ENCODE data around the gene AGMO.

AGMO gene

DNA sequence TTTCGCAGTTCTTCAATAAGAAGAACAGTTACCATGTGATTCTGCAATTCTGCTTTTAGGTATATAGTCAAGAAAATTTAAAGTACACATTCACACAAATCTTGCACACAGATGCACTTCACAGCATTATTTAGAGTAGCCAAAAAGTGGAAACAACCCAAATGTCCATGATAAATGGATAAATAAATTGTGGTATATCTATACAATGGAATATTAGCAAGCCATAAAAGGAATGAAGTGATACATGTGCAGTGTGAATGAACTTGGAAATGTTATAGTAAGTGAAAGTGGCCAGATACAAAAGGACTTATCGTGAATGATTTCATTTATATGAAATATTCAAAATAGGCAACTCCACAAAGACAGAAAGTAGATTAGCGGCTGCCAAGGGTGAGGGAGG, 109.1 kb downstream of the AGMO start:
- DNase-seq: no peak

DNA sequence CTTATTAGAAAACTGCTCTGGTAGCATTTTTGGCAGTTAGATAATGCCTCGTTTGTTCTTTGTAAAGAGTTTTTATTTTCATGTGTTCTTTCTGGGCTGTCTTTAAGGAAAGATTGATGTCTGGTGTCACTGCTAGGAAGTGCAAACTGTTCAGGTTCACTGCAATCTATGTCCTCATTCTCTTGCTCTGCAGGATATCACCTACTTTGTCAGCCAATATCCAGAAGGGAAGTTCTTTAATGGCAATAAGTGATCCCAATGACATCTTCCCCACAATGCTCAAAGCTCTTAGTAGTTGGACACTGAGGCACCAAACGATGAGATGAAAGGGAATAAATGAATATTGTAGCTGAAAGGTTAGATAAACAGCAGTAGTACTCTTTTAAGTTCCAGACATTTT, 115.1 kb downstream of the AGMO start:
- no peak for DNase-seq

DNA sequence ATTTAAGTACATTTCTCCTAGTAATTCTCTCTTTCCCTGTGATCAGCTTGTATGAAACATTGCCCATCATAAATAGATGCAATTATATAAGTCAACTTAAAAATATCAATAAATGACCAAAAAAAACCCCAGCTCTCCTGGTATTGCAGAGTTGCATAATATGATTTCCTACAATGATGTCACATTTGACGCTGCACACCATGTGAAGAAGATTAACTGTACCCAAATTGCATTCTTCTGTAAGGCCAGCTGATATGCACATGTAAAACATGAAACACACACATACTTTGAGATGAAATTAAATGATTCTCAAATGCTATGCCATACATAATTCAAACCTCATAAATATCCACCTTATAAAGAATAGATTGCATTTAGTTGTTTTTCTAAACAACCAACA, 115.5 kb downstream of the AGMO start:
- no peak for DNase-seq

DNA sequence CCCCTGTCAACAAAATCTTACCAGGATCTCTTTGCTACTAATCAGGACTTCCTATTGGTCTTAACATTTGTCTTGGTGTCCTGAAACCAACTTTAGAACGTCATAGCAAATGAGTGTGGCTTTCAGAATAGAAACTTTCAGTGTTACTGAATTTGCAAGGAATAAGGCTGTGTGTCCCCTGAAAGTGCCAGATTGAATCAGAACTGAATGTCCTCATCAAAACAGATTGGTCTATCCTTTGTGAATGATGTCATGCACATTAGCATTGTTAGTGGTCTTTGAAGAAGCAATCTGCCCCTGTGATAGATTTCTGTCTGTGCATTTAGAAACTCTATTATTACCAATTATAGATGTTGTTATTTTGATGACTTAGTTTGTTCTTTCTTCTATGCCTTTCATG, 119.9 kb downstream of the AGMO start:
- no peak for DNase-seq

DNA sequence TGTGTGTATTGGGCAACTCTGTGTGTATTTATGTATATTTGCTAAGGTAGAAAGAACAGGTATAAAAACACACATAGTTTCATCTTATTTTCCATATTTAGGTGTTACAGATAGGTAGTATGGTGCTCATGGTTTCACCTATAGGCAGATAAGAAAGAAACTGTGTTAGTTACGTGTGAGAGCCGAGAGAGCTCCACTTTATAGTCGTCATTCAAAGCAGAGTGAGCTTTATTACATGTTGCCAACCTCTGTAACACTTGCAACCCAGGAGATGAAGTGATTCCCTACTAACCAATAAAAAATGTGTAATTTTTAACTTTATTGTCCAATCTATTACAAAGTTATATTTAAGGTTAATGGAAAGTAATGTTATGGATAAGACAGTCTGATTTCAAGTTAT, 121.3 kb downstream of the AGMO start:
- no peak for DNase-seq

DNA sequence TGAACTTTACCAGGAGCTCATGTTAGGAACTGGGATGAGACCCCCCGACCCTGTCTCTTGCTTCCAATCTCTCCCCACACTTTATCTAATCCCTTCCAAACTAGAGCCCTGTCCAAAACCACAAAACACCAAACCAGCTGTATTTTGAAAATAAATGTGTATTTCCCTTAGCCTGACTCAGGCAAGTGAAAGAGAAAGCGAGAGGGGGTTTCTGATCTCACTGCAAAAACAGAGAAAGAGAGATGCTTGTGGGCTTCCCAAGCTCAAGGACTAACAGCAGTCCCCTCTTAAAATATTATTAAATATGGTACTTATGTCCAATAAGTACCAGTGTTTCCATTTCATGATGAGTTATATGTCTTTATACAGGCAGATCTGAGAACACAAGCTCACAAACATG, 122.0 kb downstream of the AGMO start:
- no peak for DNase-seq

DNA sequence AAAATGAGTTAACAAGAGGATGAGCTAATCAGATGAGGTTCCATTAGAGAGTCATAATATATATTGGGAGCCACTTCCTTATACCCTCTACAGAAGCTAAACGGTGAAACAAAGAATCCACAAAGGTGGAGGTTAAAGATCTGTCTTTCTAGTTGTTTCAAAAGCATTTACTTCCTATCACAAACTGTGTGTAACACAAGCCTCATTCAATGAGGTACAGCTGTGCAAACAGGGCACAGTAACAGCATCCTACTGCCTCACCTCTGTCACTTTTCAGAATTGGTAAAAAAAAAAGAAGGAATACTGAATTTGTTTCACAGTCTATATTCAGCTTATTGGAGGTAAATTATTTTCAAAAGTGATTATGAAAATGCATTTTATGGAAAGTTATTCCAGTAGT, 128.7 kb downstream of the AGMO start:
- DNase-seq: no peak

DNA sequence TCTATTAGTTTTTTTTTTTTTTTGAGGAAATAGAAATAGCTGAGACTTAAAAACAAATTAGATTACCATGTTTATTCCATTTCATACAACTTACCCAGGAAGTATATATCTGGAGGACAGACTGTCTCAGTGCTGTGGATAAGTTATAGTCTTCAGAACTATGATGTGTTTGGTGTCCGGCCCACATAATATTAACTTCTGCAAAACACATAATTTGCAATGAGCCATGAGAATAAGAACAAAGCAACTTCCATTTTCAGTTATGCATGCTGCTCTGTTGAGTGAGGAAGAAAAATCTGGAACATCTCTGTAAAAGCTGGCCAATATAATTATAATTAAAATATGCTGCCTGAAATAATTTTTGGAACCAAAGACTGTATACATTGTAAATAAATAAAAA, 130.9 kb downstream of the AGMO start:
- DNase-seq: no peak

DNA sequence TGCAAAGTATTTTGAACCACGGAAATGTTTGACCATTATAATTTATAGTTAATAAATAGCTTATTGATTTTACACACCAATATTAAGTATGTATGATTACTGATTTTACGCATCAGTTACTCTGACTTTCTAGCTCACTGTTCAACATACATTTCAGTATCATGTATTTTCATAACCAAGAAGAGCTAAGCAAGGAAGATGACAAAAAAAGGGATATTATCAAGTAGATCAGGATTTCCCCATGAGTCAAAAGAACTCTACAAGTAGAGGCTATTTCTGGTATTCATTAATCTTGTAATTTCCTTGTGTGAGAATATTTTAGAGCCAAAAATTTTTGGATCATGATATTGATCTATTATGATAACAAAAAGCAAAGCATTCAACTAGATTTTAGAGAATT, 131.6 kb downstream of the AGMO start:
- DNase-seq: no peak

DNA sequence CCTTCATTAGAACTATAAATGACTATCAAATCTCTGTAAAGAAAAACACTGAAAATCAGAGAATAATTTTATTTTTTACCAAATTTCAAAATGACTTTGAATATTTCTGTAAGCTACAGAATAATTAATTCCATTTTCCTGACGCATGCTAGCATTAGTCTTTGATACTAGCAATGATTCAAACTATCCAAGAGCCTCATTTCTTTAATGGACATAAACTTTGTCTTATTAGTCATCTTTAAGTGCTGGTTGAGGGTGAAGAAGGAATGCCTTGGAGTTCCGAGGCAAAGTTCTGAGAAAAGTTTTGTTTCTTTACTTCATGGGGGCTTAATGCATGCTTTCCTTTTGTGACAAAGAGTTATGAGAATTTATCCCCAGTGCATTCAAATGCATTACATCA, 137.3 kb downstream of the AGMO start:
- DNase-seq: no peak

DNA sequence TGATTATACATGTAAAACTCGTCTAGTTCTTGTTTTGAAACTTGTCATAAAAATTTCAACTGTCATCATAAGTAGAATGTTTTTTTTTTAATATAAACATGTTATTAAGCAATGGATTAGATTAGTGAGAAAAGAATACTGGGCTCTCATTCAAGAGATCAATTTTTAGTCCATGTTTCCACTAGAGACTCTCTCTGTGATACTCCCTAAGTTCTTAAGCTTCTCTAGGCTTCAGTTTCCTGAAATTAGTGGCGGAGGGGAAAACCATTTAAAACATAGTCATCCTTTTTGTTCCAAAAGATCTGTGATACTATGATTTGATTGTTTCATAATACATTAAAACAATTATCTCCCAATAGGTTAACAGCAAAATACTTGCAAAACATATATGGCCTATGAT, 142.2 kb downstream of the AGMO start:
- no peak for DNase-seq

DNA sequence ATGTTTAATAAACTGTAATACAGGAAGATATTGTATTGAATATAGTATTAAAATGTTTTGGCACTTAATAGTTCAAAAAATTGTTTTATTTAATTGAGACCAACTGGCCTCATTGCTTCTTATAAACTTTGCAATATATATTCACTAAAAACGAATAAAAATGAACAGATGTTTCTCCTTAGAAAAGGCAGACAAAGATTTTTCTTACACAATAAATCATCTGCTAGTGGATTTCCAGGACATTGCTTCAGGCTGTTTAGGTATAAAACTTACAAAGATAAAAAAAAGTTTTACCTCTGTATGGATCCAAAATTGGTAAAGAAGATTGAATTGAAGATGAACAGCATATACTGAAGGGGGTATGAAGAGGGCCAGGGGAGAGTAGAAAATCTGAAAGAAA, 143.6 kb downstream of the AGMO start:
- DNase-seq: no peak

DNA sequence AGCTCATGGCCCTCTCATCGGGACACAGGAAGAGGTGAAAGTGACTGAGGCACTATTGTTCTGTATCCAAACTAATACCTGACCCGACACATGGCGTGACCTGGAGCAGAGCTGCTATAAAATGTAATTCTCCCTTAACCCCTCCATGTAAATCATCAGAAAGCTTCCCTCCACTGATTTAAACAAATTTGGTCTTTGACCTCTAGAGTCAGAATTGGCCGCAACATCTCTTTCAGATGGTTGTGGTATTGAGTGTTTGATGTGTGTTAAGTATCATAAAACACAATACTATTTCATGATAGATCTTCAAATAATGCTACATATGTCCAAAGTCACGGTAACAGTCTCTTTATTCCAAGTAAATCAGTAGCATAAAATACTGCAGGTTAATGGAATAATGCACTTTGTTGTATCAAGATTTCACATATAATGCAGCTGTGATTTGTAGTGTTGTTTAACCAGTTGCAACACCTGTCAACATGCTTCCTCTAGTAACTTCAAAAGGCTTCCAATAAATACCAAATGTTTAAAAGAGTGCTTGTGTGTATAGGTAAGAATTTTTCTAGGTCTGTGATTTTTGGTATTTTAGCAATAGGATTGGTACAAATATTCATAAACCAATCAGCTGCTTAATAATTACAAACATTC, 144.3 kb downstream of the AGMO start:
- DNase-seq: no peak

DNA sequence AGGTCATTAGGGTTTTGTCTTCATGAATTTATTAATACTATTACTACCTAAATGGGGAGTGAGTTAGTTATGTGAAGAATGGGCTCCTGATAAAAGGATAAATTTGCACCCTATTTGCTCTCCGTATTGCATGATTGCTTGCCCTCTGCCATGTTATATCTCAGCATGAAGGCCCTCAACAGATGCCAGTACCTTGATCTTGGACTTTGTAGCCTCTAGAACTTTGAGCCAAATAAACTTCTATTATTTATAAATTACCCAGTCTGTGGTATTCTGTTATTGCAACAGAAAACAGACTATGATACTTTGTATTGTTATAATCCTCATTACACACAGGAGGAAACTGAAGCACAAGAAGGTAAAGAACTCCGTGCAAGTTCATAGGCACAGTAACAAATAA, 150.8 kb downstream of the AGMO start:
- no peak for DNase-seq

DNA sequence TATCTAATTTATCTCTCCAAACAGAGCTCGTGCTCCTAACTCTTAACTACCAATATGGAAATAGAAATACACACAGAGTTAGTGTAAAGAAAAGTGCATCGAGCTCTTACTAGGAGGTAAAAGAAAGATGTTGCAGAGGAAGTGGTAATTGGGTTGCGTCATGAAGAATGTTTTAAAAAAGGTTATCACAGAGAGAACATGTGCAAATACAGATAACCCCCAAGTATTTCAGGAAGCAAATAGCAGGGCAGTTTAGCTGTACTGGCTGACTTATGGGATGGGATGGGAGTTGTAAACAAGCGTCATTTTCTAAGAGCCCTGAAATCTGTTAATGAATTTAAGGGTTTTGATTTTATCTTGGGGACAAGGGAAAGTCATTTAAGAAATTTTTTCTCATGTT, 153.9 kb downstream of the AGMO start:
- no peak for DNase-seq

DNA sequence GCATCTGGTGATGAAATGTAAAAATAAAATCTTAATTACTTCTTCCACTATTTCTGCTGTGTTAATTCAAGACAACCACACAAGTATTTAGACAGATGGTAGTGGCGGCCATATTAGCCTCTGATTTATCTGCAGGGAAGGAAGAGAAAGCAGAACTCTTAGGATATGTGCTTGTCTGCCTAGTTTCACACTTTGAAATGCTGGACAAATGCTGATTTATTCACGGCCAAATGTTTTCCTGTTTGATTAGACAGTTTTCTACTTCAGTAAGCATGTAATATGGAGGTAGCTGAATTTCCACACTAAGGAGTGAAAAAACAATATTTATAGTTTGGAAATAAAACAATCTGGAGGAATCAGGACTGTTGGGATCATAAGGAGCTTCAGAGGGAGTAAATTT, 158.1 kb downstream of the AGMO start:
- DNase-seq: no peak

DNA sequence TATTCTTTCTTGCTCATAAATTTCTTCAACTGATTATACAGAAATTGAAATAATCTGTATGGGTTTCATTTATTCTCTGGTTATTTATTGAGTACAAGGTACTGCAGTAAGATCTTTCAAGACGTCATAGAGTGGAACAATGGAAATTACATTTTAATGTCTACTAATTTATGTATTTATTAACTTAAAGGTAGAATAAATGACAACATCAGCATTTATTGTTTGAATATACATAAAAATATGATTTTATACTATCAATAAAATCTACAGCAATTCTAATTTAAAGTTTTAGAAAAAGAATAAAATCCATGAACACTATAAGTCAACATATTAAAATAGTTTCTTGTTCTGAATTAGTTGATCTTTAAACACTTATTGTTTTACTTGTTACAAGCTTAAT, 158.5 kb downstream of the AGMO start:
- no peak for DNase-seq

DNA sequence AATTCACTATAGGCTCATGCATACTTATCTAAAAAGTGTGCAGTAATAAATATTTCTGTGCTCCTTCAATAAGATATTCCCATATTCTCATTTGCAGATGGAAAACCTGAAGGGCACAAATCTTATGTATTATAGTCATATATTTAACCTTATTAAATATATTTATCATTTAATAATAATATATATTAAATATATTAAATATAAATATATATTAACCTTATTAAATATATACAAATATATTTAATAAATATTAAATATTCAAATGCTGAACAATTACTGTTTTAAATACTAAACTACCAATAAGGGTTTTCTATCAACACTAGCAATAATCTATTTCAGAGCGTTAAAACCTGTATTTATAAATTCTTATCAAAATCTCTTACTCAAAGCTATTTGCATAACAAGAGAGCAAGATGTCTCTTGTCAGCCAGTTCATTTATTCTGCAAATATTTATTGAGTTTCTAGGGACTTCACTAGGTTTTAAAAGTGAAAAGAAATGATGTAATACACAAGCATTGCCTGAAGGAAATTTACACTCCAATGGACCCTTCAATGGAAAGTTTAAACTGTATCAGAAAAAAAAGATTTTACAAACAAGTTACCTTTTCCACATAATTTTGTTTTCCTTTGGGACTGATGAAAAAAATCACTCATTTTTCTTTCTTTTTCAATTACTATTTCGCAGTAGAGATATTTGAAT, 159.2 kb downstream of the AGMO start:
- DNase-seq: no peak

DNA sequence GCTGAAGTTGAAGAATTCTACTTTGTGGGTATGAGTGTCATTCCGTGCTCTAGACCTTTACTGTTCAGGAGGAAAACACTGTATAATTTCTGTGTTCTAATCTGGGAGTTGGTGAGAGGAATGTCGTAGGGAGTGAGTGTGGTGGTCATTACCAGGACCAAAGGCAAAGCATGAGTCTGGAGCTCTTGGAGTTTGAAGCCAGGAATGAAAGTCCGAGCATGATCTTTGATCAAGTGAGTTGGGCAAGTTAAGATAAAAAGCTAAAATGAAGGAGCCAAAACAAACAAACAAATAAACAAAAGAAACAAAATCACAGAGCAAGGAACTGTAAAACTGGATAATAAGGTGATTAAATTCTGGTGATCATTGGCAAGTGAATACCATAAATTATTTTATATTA, 161.4 kb downstream of the AGMO start:
- DNase-seq: no peak

DNA sequence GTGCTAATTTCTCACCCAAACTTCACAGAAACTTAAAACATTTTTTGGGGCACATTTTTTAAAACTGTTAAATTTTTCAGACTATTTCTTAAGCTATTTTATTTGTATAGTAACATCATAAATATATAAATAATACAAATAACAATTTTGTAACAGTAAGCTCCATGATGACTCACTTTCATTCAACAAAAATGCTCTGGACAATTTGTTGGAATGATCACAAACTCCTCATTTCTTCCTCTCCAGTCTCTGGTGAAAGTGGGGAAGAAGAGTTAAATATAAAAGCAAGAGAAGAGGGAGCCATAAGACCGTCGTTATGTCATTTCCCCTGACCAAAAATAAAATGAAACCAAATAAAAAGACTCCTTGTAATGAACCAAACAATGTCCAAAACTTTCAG, 162.4 kb downstream of the AGMO start:
- DNase-seq: no peak

DNA sequence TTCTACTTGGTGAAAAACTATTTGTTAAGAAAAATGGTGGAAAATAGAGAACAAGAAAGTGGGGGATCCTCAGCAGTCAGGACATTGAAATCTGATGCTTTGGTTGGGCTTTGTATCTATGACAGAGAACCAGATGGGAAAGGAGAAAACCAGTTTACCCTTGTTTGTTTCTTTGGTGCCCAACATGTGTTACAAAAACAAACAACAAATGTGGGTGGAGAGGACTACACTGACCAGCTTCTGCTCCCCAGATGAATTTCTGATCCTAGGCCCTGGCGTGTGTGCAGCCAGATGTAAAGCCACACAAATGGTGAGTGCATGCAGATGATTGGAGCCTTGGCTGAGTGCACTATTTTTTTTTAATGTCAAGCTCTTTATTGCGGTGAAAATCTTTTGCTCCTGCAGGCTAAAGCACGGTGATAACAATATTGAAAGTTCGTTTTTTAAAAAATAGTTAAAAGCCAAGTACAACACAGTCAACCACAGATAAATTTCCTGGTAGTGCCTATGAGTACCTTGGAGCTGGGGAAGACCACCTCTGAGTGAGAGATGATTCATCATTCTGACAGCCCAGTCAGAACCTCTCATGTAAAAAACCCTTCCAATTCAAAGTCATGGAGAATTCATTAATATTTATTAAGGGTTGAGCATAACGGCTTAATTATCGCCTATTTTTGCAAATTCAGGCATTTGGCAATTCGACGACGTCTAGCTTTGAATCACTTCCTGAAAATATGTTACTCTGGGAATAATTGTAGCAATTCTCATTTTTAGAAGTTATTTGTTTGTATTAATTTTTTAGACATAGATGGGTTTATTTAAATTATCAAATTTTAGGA, 163.7 kb downstream of the AGMO start:
- DNase-seq: no peak

DNA sequence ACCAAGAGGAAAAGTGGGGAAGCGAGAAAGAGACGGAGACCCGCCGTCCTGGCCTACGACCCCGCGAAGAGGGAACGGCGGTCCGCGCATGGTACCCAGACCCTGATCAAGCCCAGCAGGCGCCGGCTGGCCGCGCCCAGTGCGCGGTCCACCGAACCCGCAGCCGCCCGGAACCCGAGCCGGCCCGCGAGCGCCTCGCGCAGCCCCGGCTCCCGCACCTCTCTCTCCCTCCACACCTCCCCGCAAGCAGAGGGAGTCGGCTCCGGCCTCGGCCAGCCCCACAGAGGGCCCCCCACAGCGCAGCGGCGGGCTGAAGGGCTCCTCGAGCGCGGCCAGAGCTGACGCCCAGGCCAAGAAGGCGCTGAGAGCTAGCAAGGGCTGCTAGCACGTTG, 164.7 kb downstream of the AGMO start:
- DNase-seq: no peak

DNA sequence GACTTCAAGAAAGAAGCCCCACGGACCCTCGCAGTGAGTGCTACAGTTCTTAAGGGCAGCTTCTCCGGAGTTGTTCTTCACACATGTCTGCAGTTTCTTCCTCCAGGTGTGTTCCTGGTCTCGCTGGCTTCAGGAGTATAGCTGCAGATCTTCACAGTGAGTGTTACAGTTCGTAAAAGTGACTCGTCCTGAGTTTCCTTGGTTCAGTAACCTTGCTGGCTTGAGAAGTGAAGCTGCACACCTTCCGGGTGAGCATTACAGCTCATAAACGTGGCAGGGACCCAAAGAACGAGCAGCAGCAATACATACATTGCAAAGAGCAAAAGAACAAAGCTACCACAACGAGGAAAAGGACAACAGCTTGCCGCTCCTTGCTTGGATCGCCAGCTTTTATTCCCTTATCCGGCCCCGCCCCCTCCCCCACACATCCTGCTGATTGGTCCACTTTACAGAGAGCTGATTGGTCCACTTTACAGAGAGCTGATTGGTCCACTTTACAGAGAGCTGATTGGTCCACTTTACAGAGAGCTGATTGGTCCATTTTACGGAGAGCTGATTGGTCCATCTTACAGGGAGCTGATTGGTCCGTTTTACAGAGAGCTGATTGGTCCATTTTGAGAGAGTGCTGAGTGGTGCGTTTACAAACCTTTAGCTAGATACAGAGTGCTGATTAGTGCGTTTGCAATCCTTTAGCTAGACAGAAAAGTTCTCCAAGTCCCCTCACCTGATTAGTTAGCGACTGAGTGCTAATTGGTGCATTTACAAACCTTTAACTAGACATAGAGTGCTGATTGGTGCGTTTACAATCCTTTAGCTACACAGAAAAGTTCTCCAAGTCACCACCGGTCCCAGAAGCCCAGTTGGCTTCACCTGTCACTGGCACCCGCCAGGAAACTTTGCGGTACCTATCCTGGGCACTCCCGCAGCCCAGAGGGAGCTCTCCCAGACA, 165.3 kb downstream of the AGMO start:
- DNase-seq: no peak

Data from right forelimb (tissue), 1 donor.